A673 (cell line): ENCODE data around the gene LRCH1. TPM values are rescaled to one million over a fixed set of nuclear protein-coding genes. Genes with fewer than 3 reads are reported as not detected.

Experiments
- BruUV-seq: library from RNA; stranded (reverse); fragments of 400-500 nt; replicated peaks from 2 replicates; lab custom pipeline; 2021; lab: Mats Ljungman, UMichigan
- CTCF ChIA-PET: fragments of 300-600 bp; sonication (Branson Sonifier 250); formaldehyde crosslinking; loops from one replicate; lab custom pipeline; 2022; ENCODE audit warnings: antibody characterized with exemption; lab: Charles Lee
- POLR2A ChIA-PET: fragments of 300-600 bp; sonication (Branson Sonifier 250); formaldehyde crosslinking; loops from one replicate; lab custom pipeline; 2022; ENCODE audit warnings: antibody characterized with exemption; ENCODE audit not compliant: low non-redundant PET; lab: Charles Lee
- DNase-seq: peaks from one replicate; pipeline ENCODE4 v3.0.0-alpha.2; 2015; ENCODE audit warnings: low spot score
- H3K27ac ChIP-seq: fragments of 200-600 bp; sonication (generic); 2 replicates; pipeline ENCODE4 v1.5.1; 2016; ENCODE audit warnings: mixed run types, low read depth, mild to moderate bottlenecking, mixed read lengths, antibody characterized with exemption, low read length; ENCODE audit not compliant: poor library complexity, severe bottlenecking
- H3K27me3 ChIP-seq: fragments of 200-600 bp; sonication (generic); replicated peaks from 2 replicates; pipeline ENCODE4 v1.6.1; 2017; ENCODE audit warnings: mixed run types, low read depth, mild to moderate bottlenecking, mixed read lengths, antibody characterized with exemption, low read length; ENCODE audit not compliant: insufficient read depth, poor library complexity
- H3K36me3 ChIP-seq: fragments of 200-600 bp; sonication (generic); 2 replicates; pipeline ENCODE4 v1.6.1; 2016; ENCODE audit warnings: mixed run types, mild to moderate bottlenecking, mixed read lengths, antibody characterized with exemption, low read length; ENCODE audit not compliant: insufficient read depth, poor library complexity, severe bottlenecking
- H3K4me1 ChIP-seq: fragments of 200-600 bp; sonication (generic); 2 replicates; pipeline ENCODE4 v1.6.1; 2017; ENCODE audit warnings: mixed run types, mild to moderate bottlenecking, mixed read lengths, antibody characterized with exemption, low read length; ENCODE audit not compliant: insufficient read depth, poor library complexity, severe bottlenecking
- H3K4me3 ChIP-seq: fragments of 200-600 bp; sonication (generic); 2 replicates; pipeline ENCODE4 v1.5.1; 2016; ENCODE audit warnings: low read depth, mixed run types, mild to moderate bottlenecking, mixed read lengths, low read length; ENCODE audit not compliant: poor library complexity, severe bottlenecking
- H3K9me3 ChIP-seq: fragments of 200-600 bp; sonication (generic); 2 replicates; pipeline ENCODE4 v1.6.1; 2016; ENCODE audit warnings: mixed run types, low read depth, mild to moderate bottlenecking, mixed read lengths, antibody characterized with exemption, low read length; ENCODE audit not compliant: poor library complexity, severe bottlenecking
- EZH2 ChIP-seq: fragments of 200-600 bp; sonication (generic); IDR thresholded peaks from 2 replicates; pipeline ENCODE4 v1.6.1; 2017; ENCODE audit warnings: borderline replicate concordance, low read depth, mild to moderate bottlenecking, mixed read lengths, antibody characterized with exemption, low read length; ENCODE audit not compliant: poor library complexity, severe bottlenecking
- intact Hi-C: fragments of 100-400 bp; cut with micrococcal nuclease; formaldehyde crosslinking; loops from one replicate; pipeline ENCODE4 v1.10.0; 2022; ENCODE audit not compliant: unreplicated experiment
- total RNA-seq: library from RNA; stranded (reverse); gene quantifications from 2 replicates; pipeline ENCODE4 v1.2.3, GENCODE V29; 2021
- TF ChIP-seq, protein P1 (sequence below): fragments of 300-800, 200-600 bp; sonication (generic); conservative IDR thresholded peaks from 2 replicates; pipeline ENCODE4 v1.5.1; 2017; ENCODE audit warnings: low read depth, mild to moderate bottlenecking, antibody characterized with exemption, low read length, moderate library complexity, mixed read lengths

Gene LRCH1
- total RNA-seq, 1 experiment from 2014 or later: 25.3 TPM

DNA sequence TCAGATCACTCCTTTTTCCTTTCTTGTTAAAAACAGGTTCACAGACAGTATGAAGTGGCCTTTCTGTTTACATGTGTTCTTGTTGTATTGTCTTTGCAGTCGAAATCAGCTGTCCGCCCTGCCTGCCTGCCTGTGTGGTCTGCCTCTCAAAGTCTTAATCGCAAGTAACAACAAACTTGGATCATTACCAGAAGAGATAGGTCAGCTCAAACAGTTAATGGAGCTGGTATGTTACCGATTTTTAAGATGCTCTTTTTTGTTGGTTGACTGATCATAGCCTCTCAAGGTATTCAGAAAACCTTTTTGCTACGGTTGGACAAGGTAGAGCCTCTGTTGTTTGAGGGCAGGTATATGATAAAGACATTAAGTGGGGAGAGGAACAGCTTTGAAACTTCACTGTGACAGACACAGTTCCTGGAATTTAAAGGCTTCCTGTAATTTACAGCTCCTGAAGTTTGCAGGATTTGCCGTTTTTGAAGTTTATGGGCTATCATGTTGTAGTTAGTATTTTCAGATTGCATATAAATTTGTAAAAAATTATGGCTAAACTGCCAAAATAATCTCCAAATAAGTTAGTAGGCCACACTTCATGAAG lies 116.1 kb downstream of the LRCH1 start:
- H3K27me3 ChIP-seq: no peaks in the 10 kb centered on the region
- peak overlapping the region; percentile 9 for H3K4me3 ChIP-seq
- DNase-seq: peak; percentile 72
- H3K4me1 ChIP-seq: peaks cover 66% of the 10 kb centered on the region
- no peaks in the 10 kb centered on the region for H3K9me3 ChIP-seq
- ChIA-PET CTCF (no interaction called here), POLR2A (no interaction called here)
- intact Hi-C loops: loop anchor here (1.0 kb wide), 1 partner anchor 116 kb away; the partner anchor contains the start of gene LRCH1
- H3K36me3 ChIP-seq: no peaks in the 10 kb centered on the region
- TF ChIP-seq, protein P1, sequence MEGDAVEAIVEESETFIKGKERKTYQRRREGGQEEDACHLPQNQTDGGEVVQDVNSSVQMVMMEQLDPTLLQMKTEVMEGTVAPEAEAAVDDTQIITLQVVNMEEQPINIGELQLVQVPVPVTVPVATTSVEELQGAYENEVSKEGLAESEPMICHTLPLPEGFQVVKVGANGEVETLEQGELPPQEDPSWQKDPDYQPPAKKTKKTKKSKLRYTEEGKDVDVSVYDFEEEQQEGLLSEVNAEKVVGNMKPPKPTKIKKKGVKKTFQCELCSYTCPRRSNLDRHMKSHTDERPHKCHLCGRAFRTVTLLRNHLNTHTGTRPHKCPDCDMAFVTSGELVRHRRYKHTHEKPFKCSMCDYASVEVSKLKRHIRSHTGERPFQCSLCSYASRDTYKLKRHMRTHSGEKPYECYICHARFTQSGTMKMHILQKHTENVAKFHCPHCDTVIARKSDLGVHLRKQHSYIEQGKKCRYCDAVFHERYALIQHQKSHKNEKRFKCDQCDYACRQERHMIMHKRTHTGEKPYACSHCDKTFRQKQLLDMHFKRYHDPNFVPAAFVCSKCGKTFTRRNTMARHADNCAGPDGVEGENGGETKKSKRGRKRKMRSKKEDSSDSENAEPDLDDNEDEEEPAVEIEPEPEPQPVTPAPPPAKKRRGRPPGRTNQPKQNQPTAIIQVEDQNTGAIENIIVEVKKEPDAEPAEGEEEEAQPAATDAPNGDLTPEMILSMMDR: no peak
- BruUV-seq: no TSS peak
- peak overlapping the region; percentile 72 for H3K27ac ChIP-seq

GRCh38 chr13:46672338-46673090 lies 119.5 kb downstream of the LRCH1 start:
- Histone ChIP-seq H3K27me3 (no peaks in the 10 kb centered on the region), H3K9me3 (no peaks in the 10 kb centered on the region), H3K4me3 (no peak overlapping the region), H3K36me3 (no peaks in the 10 kb centered on the region), H3K4me1 (peaks cover 53% of the 10 kb centered on the region), H3K27ac (no peak overlapping the region)
- ChIA-PET CTCF (no interaction called here), POLR2A (no interaction called here)
- BruUV-seq: no TSS peak
- TF ChIP-seq EZH2: no peak
- TF ChIP-seq, protein P1: no peak
- no peak for DNase-seq
- intact Hi-C loops: no loop called here

DNA sequence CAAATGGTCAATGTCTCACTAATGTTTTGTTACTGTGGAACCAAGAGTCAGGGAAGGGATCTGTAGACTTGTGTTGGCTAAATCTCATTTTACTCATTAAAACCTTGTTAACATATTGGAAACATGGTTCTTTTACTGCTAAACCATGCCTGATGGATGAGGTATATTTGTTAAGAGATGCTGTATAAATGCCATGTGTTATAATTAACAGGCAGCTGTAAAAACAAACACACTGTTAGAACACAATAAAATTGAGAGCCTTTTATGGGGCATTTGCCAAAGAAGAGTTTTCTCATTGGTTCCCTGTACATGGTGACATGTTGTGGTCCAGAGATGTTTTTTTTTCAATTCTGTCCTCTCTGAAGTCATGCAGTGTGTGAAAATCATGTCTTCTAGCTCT lies 122.0 kb downstream of the LRCH1 start:
- TF ChIP-seq, protein P1: no peak
- no peak for TF ChIP-seq EZH2
- H3K9me3 ChIP-seq: no peaks in the 10 kb centered on the region
- ChIA-PET CTCF (no interaction called here), POLR2A (no interaction called here)
- H3K36me3 ChIP-seq: no peaks in the 10 kb centered on the region
- H3K27me3 ChIP-seq: no peaks in the 10 kb centered on the region
- BruUV-seq: no TSS peak
- H3K27ac ChIP-seq: peak overlapping the region; percentile 6
- intact Hi-C loops: no loop called here
- peaks cover 52% of the 10 kb centered on the region for H3K4me1 ChIP-seq
- no peak overlapping the region for H3K4me3 ChIP-seq
- no peak for DNase-seq
